Calu3 (cell line): Measurements from ENCODE around the gene SMURF1. TPM values are rescaled to one million over a fixed set of nuclear protein-coding genes. Genes with fewer than 3 reads are reported as not detected.

Experiments used
- BruUV-seq: library from RNA; stranded (reverse); fragments of 400-500 nt; replicated peaks from 2 replicates; lab custom pipeline; 2021; lab: Mats Ljungman, UMichigan
- CTCF ChIA-PET: fragments of 300-600 bp; sonication (Branson Sonifier 250); formaldehyde crosslinking; loops from one replicate; lab custom pipeline; 2022; ENCODE audit warnings: antibody characterized with exemption; lab: Charles Lee
- DNase-seq: peaks from one replicate; pipeline ENCODE4 v3.0.0; 2022
- H3K27ac Mint-ChIP-seq: one replicate; pipeline ENCODE4 v1.8.0; 2022; ENCODE audit warnings: mixed read lengths; ENCODE audit not compliant: unreplicated experiment
- H3K27me3 Mint-ChIP-seq: one replicate; pipeline ENCODE4 v1.8.0; 2022; ENCODE audit warnings: mixed read lengths; ENCODE audit not compliant: unreplicated experiment
- H3K36me3 Mint-ChIP-seq: one replicate; pipeline ENCODE4 v1.8.0; 2022; ENCODE audit warnings: mild to moderate bottlenecking, moderate library complexity, mixed read lengths; ENCODE audit not compliant: insufficient read depth, unreplicated experiment
- H3K4me1 Mint-ChIP-seq: one replicate; pipeline ENCODE4 v1.8.0; 2022; ENCODE audit warnings: mild to moderate bottlenecking, low read depth, mixed read lengths; ENCODE audit not compliant: unreplicated experiment
- H3K4me3 Mint-ChIP-seq: one replicate; pipeline ENCODE4 v1.8.0; 2022; ENCODE audit warnings: mild to moderate bottlenecking, low read depth, moderate library complexity, mixed read lengths; ENCODE audit not compliant: unreplicated experiment
- H3K9me3 Mint-ChIP-seq: one replicate; pipeline ENCODE4 v1.8.0; 2022; ENCODE audit warnings: low read depth, mixed read lengths; ENCODE audit not compliant: unreplicated experiment
- CTCF ChIP-seq: fragments of 200-600 bp; IDR thresholded peaks from one replicate; pipeline ENCODE4 v1.8.0; 2022; ENCODE audit warnings: antibody characterized with exemption; ENCODE audit not compliant: unreplicated experiment
- intact Hi-C: fragments of 100-400 bp; cut with micrococcal nuclease; formaldehyde crosslinking; loops from one replicate; pipeline ENCODE4 v1.10.0; 2022; ENCODE audit not compliant: unreplicated experiment
- total RNA-seq: library from RNA; stranded (reverse); gene quantifications from 2 replicates; pipeline ENCODE4 v1.2.3, GENCODE V29; 2022

Gene SMURF1
- total RNA-seq, 1 experiment from 2014 or later, result 29.7 TPM

GRCh38 chr7:99078416-99078815 is 65.5 kb downstream of the SMURF1 start:
- intact Hi-C loops, result no loop called here
- DNase-seq, result no peak
- H3K4me1 Mint-ChIP-seq, result peaks cover 5% of the 10 kb centered on the region
- peaks cover 12% of the 10 kb centered on the region for H3K36me3 Mint-ChIP-seq
- no peak overlapping the region for H3K27ac Mint-ChIP-seq
- H3K4me3 Mint-ChIP-seq, result no peak overlapping the region
- no peak for TF ChIP-seq CTCF
- H3K9me3 Mint-ChIP-seq, result no peaks in the 10 kb centered on the region
- no TSS peak for BruUV-seq
- H3K27me3 Mint-ChIP-seq, result no peaks in the 10 kb centered on the region
- CTCF ChIA-PET, result interaction anchor here (0.6 kb wide), 2 partner anchors 8 to 418 kb away, joined by 4 read pairs; no protein-coding TSS in a partner anchor

GRCh38 chr7:99076615-99077014 is 67.3 kb downstream of the SMURF1 start:
- intact Hi-C loops, result no loop called here
- H3K9me3 Mint-ChIP-seq, result no peaks in the 10 kb centered on the region
- H3K27ac Mint-ChIP-seq, result no peak overlapping the region
- no TSS peak for BruUV-seq
- no peaks in the 10 kb centered on the region for H3K4me1 Mint-ChIP-seq
- DNase-seq, result no peak
- no peaks in the 10 kb centered on the region for H3K27me3 Mint-ChIP-seq
- TF ChIP-seq CTCF, result no peak
- peaks cover 12% of the 10 kb centered on the region for H3K36me3 Mint-ChIP-seq
- CTCF ChIA-PET, result no interaction called here
- H3K4me3 Mint-ChIP-seq, result no peak overlapping the region

GRCh38 chr7:99073839-99074446 is 70.0 kb downstream of the SMURF1 start:
- H3K36me3 Mint-ChIP-seq, result peaks cover 8% of the 10 kb centered on the region
- no peak for TF ChIP-seq CTCF
- no peak overlapping the region for H3K27ac Mint-ChIP-seq
- H3K27me3 Mint-ChIP-seq, result no peaks in the 10 kb centered on the region
- H3K9me3 Mint-ChIP-seq, result no peaks in the 10 kb centered on the region
- DNase-seq, result no peak
- CTCF ChIA-PET, result interaction anchor here (0.7 kb wide), 1 partner anchor 789 kb away, joined by 3 read pairs; no protein-coding TSS in a partner anchor
- no peak overlapping the region for H3K4me3 Mint-ChIP-seq
- no TSS peak for BruUV-seq
- no peaks in the 10 kb centered on the region for H3K4me1 Mint-ChIP-seq
- intact Hi-C loops, result no loop called here

GRCh38 chr7:99072126-99072525 is 71.8 kb downstream of the SMURF1 start:
- peaks cover 9% of the 10 kb centered on the region for H3K4me1 Mint-ChIP-seq
- DNase-seq, result no peak
- no peaks in the 10 kb centered on the region for H3K27me3 Mint-ChIP-seq
- H3K36me3 Mint-ChIP-seq, result peaks cover 12% of the 10 kb centered on the region
- no peak for TF ChIP-seq CTCF
- H3K4me3 Mint-ChIP-seq, result no peak overlapping the region
- CTCF ChIA-PET, result no interaction called here
- no peaks in the 10 kb centered on the region for H3K9me3 Mint-ChIP-seq
- no peak overlapping the region for H3K27ac Mint-ChIP-seq
- intact Hi-C loops, result no loop called here
- BruUV-seq, result no TSS peak
